ENCODE measurements around the gene DLG1.
"Not testable (repeated sequence)": the region's sequence is repeated elsewhere in the genome, so short reads cannot be mapped to it uniquely, and the experiment has no call there.

The DLG1 gene

GRCh38 chr3:197204736-197205135 is 93.7 kb downstream of the DLG1 start:
- no peak for DNase-seq

GRCh38 chr3:197203714-197204146 is 94.7 kb downstream of the DLG1 start:
- no peak for DNase-seq

- DNase-seq: no peak
Observed at GRCh38 chr3:197202694-197203093, 95.7 kb downstream of the DLG1 start.

- DNase-seq: no peak
Observed at GRCh38 chr3:197201791-197202452, 96.5 kb downstream of the DLG1 start.

- not testable (repeated sequence) for DNase-seq
Observed at GRCh38 chr3:197200856-197201255, 97.6 kb downstream of the DLG1 start.

- DNase-seq: no peak
Observed at GRCh38 chr3:197197334-197197733, 101.1 kb downstream of the DLG1 start.

- no peak for DNase-seq
Observed at GRCh38 chr3:197196192-197196591, 102.2 kb downstream of the DLG1 start.

GRCh38 chr3:197195326-197195725 is 103.1 kb downstream of the DLG1 start:
- no peak for DNase-seq

- not testable (repeated sequence) for DNase-seq
Observed at GRCh38 chr3:197193759-197194158, 104.7 kb downstream of the DLG1 start.

- no peak for DNase-seq
Observed at GRCh38 chr3:197191897-197192296, 106.5 kb downstream of the DLG1 start.

- no peak for DNase-seq
Observed at GRCh38 chr3:197189623-197190022, 108.8 kb downstream of the DLG1 start.

GRCh38 chr3:197188963-197189362 is 109.4 kb downstream of the DLG1 start:
- no peak for DNase-seq

GRCh38 chr3:197186887-197187588 is 111.4 kb downstream of the DLG1 start:
- no peak for DNase-seq

GRCh38 chr3:197183582-197183981 is 114.8 kb downstream of the DLG1 start:
- DNase-seq: no peak

GRCh38 chr3:197181741-197182140 is 116.7 kb downstream of the DLG1 start:
- no peak for DNase-seq

- DNase-seq: no peak
Observed at GRCh38 chr3:197178998-197179397, 119.4 kb downstream of the DLG1 start.

GRCh38 chr3:197175503-197175902 is 122.9 kb downstream of the DLG1 start:
- DNase-seq: no peak

- DNase-seq: no peak
Observed at GRCh38 chr3:197174927-197175326, 123.5 kb downstream of the DLG1 start.

- DNase-seq: no peak
Observed at GRCh38 chr3:197173620-197174019, 124.8 kb downstream of the DLG1 start.

- no peak for DNase-seq
Observed at GRCh38 chr3:197171481-197172067, 126.8 kb downstream of the DLG1 start.

- DNase-seq: no peak
Observed at GRCh38 chr3:197169028-197169427, 129.4 kb downstream of the DLG1 start.

GRCh38 chr3:197168606-197169005 is 129.8 kb downstream of the DLG1 start:
- no peak for DNase-seq

GRCh38 chr3:197168063-197168462 is 130.3 kb downstream of the DLG1 start:
- no peak for DNase-seq

GRCh38 chr3:197167549-197167948 is 130.9 kb downstream of the DLG1 start:
- DNase-seq: no peak

All from stimulated activated CD4-positive, alpha-beta T cell treated with anti-CD3 and anti-CD28 coated beads, Interleukin-4, amount 100 ng/mL, for 4 hours (primary cell).